HEK293 (cell line): ENCODE measurements around the gene CLPX.

Experiments used
- CTCF ChIA-PET: fragments of 350-600 bp; formaldehyde crosslinking; extraction: SDS; loops from one replicate; lab custom pipeline; 2021; ENCODE audit warnings: antibody characterized with exemption; lab: Yijun Ruan, JAX
- POLR2A ChIA-PET: fragments of 300-600 bp; formaldehyde crosslinking; extraction: SDS; loops from one replicate; lab custom pipeline; 2020; ENCODE audit warnings: antibody characterized with exemption, inconsistent platforms; lab: Yijun Ruan, JAX
- H3K27ac ChIP-seq: fragments of 200-500 bp; sonication (Bioruptor generic); 2 replicates; pipeline ENCODE4 v1.5.1; 2014; ENCODE audit warnings: low read depth, low read length, control low read depth, inconsistent platforms; ENCODE audit errors: extremely low read depth
- H3K36me3 ChIP-seq, 2 experiments: fragments of 200-500 bp in 1 of 2; sonication (Bioruptor generic) in 1 of 2; 1 replicate in 1 of 2; 2 replicates in 1 of 2; pipeline ENCODE4 v1.5.1; 2014 to 2017; ENCODE audit warnings: inconsistent platforms in 2 of 2, low read length in 2 of 2; ENCODE audit not compliant: control insufficient read depth in 2 of 2, insufficient read depth in 1 of 2
- H3K4me1 ChIP-seq: fragments of 200-500 bp; sonication (Bioruptor generic); 2 replicates; pipeline ENCODE4 v1.5.1; 2014; ENCODE audit warnings: mild to moderate bottlenecking, low read length, inconsistent platforms; ENCODE audit not compliant: control insufficient read depth, insufficient read depth
- H3K4me3 ChIP-seq: 2 replicates; pipeline ENCODE4 v1.5.1; 2011; ENCODE audit warnings: low read depth, mild to moderate bottlenecking, control low read depth, low read length, moderate library complexity
- H3K9me3 ChIP-seq: fragments of 200-500 bp; sonication (Bioruptor generic); 2 replicates; pipeline ENCODE4 v1.5.1; 2014; ENCODE audit warnings: low read depth, low read length, inconsistent platforms; ENCODE audit not compliant: control insufficient read depth, insufficient read depth
- CTCF ChIP-seq: fragments of 450-650 bp; formaldehyde crosslinking; IDR thresholded peaks from 2 replicates; pipeline ENCODE4 v1.5.1; 2016; ENCODE audit warnings: missing biosample characterization, missing genetic modification characterization
- ELK4 ChIP-seq: IDR thresholded peaks from 2 replicates; pipeline ENCODE4 v1.6.1; 2011; ENCODE audit warnings: mild to moderate bottlenecking, low read depth, low read length, borderline replicate concordance
- KLF10 ChIP-seq: fragments of 450-650 bp; IDR thresholded peaks from 2 replicates; pipeline ENCODE4 v1.5.1; 2018; ENCODE audit warnings: missing biosample characterization, mild to moderate bottlenecking, missing genetic modification characterization
- KLF8 ChIP-seq: fragments of 450-650 bp; formaldehyde crosslinking; IDR thresholded peaks from 2 replicates; pipeline ENCODE4 v1.5.1; 2016; ENCODE audit warnings: missing biosample characterization, missing genetic modification characterization
- SETDB1 ChIP-seq: IDR thresholded peaks from one replicate; pipeline ENCODE4 v1.6.1; 2017; ENCODE audit warnings: mild to moderate bottlenecking, low read length, moderate library complexity, mixed read lengths; ENCODE audit not compliant: insufficient read length
- ZBTB7A ChIP-seq: fragments of 450-650 bp; formaldehyde crosslinking; IDR thresholded peaks from 2 replicates; pipeline ENCODE4 v1.5.1; 2016; ENCODE audit warnings: low read depth, missing biosample characterization, missing genetic modification characterization
- ZNF112 ChIP-seq: fragments of 450-650 bp; formaldehyde crosslinking; IDR thresholded peaks from 2 replicates; pipeline ENCODE4 v1.5.0; 2017; ENCODE audit warnings: missing biosample characterization, missing genetic modification characterization
- ZNF223 ChIP-seq: fragments of 450-650 bp; formaldehyde crosslinking; IDR thresholded peaks from 2 replicates; pipeline ENCODE4 v1.5.1; 2016; ENCODE audit warnings: missing biosample characterization, missing genetic modification characterization
- ZNF394 ChIP-seq: fragments of 450-650 bp; formaldehyde crosslinking; IDR thresholded peaks from 2 replicates; pipeline ENCODE4 v1.5.1; 2016; ENCODE audit warnings: missing biosample characterization, missing genetic modification characterization, mild to moderate bottlenecking, moderate library complexity, borderline replicate concordance
- ZNF571 ChIP-seq: fragments of 450-650 bp; formaldehyde crosslinking; IDR thresholded peaks from 2 replicates; pipeline ENCODE4 v1.5.0; 2017; ENCODE audit warnings: missing biosample characterization, missing genetic modification characterization
- ZNF791 ChIP-seq: fragments of 450-650 bp; formaldehyde crosslinking; IDR thresholded peaks from 2 replicates; pipeline ENCODE4 v1.5.1; 2016; ENCODE audit warnings: missing biosample characterization, missing genetic modification characterization
- TF ChIP-seq, protein P1 (sequence below): fragments of 450-650 bp; formaldehyde crosslinking; IDR thresholded peaks from 2 replicates; pipeline ENCODE4 v1.5.1; 2016; ENCODE audit warnings: missing biosample characterization, missing genetic modification characterization, borderline replicate concordance
- TF ChIP-seq, protein P2 (sequence below): fragments of 450-650 bp; formaldehyde crosslinking; IDR thresholded peaks from 2 replicates; pipeline ENCODE4 v1.5.1; 2017; ENCODE audit warnings: missing biosample characterization, missing genetic modification characterization
- TF ChIP-seq, protein P3 (sequence below): fragments of 450-650 bp; formaldehyde crosslinking; IDR thresholded peaks from 2 replicates; pipeline ENCODE4 v1.5.1; 2016; ENCODE audit warnings: missing biosample characterization, missing genetic modification characterization, low read depth
- TF ChIP-seq, protein P4 (sequence below): fragments of 450-650 bp; formaldehyde crosslinking; IDR thresholded peaks from 2 replicates; pipeline ENCODE4 v1.5.1; 2016; ENCODE audit warnings: missing biosample characterization, missing genetic modification characterization
- TF ChIP-seq, protein P5 (sequence below): sonication (generic); formaldehyde crosslinking; IDR thresholded peaks from 2 replicates; pipeline ENCODE4 v1.8.1; 2022; ENCODE audit warnings: mild to moderate bottlenecking, moderate library complexity, missing genetic modification reagents

The CLPX gene

DNA sequence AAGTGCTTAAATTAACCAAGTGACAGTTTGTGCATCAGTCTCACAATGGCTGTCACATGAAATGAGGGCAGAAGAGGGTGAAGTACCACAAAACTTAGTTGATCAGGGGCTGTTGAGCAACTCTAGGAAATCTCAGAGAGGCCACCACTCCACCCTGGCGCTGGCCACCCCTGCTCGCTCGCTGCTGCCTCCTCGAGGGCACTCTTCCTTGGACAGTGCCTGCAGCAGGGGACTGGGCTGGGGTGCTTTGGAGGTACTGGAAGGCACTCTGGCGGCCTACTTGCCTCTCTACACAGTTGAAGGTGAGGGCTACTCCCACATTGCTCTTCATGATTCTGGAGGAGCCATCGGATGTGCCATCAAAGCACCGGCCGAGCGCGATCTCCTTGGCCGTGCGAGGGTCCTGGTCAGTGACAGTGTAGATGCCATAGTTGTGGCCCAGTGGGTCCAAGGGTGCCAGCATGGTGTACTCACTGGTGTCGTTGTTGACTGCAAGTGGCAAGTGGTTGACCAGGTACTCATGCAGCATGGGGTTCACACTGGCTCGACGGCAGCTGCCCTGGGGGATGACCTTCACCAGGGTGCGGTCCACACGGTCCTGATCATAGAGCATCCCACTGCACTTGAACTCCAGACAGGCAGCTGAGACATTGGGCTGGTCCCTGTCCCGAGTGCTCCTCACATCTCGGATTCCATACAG, 11.6 kb upstream of the CLPX start (continued):
- TF ChIP-seq, protein P1, sequence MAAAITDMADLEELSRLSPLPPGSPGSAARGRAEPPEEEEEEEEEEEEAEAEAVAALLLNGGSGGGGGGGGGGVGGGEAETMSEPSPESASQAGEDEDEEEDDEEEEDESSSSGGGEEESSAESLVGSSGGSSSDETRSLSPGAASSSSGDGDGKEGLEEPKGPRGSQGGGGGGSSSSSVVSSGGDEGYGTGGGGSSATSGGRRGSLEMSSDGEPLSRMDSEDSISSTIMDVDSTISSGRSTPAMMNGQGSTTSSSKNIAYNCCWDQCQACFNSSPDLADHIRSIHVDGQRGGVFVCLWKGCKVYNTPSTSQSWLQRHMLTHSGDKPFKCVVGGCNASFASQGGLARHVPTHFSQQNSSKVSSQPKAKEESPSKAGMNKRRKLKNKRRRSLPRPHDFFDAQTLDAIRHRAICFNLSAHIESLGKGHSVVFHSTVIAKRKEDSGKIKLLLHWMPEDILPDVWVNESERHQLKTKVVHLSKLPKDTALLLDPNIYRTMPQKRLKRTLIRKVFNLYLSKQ (tag by site-specific recombination) = no peak
- TF ChIP-seq, protein P2, sequence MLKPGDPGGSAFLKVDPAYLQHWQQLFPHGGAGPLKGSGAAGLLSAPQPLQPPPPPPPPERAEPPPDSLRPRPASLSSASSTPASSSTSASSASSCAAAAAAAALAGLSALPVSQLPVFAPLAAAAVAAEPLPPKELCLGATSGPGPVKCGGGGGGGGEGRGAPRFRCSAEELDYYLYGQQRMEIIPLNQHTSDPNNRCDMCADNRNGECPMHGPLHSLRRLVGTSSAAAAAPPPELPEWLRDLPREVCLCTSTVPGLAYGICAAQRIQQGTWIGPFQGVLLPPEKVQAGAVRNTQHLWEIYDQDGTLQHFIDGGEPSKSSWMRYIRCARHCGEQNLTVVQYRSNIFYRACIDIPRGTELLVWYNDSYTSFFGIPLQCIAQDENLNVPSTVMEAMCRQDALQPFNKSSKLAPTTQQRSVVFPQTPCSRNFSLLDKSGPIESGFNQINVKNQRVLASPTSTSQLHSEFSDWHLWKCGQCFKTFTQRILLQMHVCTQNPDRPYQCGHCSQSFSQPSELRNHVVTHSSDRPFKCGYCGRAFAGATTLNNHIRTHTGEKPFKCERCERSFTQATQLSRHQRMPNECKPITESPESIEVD (tag by site-specific recombination) = no peak
- TF ChIP-seq ELK4 = no peak

GRCh38 chr15:65195548-65195923, 10.4 kb upstream of the CLPX start:
- H3K4me1 ChIP-seq = no peaks in the 10 kb centered on the region
- CTCF ChIA-PET = interaction anchor here (0.9 to 1.8 kb wide), 3 partner anchors 16 to 102 kb away, joined by 3 to 7 read pairs (median 5); partner anchors contain the start of gene CILP
- no peak overlapping the region for H3K4me3 ChIP-seq
- no peaks in the 10 kb centered on the region for H3K9me3 ChIP-seq
- TF ChIP-seq, protein P3, sequence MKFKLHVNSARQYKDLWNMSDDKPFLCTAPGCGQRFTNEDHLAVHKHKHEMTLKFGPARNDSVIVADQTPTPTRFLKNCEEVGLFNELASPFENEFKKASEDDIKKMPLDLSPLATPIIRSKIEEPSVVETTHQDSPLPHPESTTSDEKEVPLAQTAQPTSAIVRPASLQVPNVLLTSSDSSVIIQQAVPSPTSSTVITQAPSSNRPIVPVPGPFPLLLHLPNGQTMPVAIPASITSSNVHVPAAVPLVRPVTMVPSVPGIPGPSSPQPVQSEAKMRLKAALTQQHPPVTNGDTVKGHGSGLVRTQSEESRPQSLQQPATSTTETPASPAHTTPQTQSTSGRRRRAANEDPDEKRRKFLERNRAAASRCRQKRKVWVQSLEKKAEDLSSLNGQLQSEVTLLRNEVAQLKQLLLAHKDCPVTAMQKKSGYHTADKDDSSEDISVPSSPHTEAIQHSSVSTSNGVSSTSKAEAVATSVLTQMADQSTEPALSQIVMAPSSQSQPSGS (tag by site-specific recombination) = no peak
- TF ChIP-seq, all 188 proteins: peak for 0
- POLR2A ChIA-PET = no interaction called here
- no peak overlapping the region for H3K27ac ChIP-seq
- H3K36me3 ChIP-seq = no peaks in the 10 kb centered on the region

GRCh38 chr15:65194826-65195547, 9.8 kb upstream of the CLPX start:
- ChIA-PET POLR2A (no interaction called here), CTCF (interaction anchor here (0.7 to 1.8 kb wide), 2 partner anchors 11 to 17 kb away, joined by 3 to 7 read pairs; partner anchors contain the start of gene CILP)
- Histone ChIP-seq H3K9me3 (no peaks in the 10 kb centered on the region), H3K27ac (no peak overlapping the region), H3K4me1 (no peaks in the 10 kb centered on the region), H3K4me3 (no peak overlapping the region), H3K36me3 (no peaks in the 10 kb centered on the region)
- TF ChIP-seq ZNF791 (tag by site-specific recombination) = no peak
- no peak for TF ChIP-seq SETDB1
- TF ChIP-seq ZBTB7A (tag by site-specific recombination) = no peak
- TF ChIP-seq ZNF223 (tag by site-specific recombination) = no peak
- TF ChIP-seq, protein P4, sequence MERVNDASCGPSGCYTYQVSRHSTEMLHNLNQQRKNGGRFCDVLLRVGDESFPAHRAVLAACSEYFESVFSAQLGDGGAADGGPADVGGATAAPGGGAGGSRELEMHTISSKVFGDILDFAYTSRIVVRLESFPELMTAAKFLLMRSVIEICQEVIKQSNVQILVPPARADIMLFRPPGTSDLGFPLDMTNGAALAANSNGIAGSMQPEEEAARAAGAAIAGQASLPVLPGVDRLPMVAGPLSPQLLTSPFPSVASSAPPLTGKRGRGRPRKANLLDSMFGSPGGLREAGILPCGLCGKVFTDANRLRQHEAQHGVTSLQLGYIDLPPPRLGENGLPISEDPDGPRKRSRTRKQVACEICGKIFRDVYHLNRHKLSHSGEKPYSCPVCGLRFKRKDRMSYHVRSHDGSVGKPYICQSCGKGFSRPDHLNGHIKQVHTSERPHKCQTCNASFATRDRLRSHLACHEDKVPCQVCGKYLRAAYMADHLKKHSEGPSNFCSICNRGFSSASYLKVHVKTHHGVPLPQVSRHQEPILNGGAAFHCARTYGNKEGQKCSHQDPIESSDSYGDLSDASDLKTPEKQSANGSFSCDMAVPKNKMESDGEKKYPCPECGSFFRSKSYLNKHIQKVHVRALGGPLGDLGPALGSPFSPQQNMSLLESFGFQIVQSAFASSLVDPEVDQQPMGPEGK (tag by site-specific recombination) = no peak
- TF ChIP-seq ZNF394 = no peak
- TF ChIP-seq KLF8 (tag by site-specific recombination) = no peak
- TF ChIP-seq, protein P5, sequence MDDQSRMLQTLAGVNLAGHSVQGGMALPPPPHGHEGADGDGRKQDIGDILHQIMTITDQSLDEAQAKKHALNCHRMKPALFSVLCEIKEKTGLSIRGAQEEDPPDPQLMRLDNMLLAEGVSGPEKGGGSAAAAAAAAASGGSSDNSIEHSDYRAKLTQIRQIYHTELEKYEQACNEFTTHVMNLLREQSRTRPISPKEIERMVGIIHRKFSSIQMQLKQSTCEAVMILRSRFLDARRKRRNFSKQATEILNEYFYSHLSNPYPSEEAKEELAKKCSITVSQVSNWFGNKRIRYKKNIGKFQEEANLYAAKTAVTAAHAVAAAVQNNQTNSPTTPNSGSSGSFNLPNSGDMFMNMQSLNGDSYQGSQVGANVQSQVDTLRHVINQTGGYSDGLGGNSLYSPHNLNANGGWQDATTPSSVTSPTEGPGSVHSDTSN = no peak
- no peak for TF ChIP-seq ZNF112 (tag by site-specific recombination)
- TF ChIP-seq KLF10 (tag by site-specific recombination) = no peak
- TF ChIP-seq CTCF (tag by site-specific recombination) = no peak
- no peak for TF ChIP-seq ZNF571 (tag by site-specific recombination)
